H9 (cell line): ENCODE data around the gene HLTF. TPM values are rescaled to one million over a fixed set of nuclear protein-coding genes. Genes with fewer than 3 reads are reported as not detected.

Experiments
- DNase-seq: peaks from one replicate; pipeline ENCODE4 v3.0.0-alpha.2; 2017
- H2AFZ ChIP-seq: one replicate; pipeline ENCODE4 v1.6.1; 2013; ENCODE audit warnings: mild to moderate bottlenecking, low read length, control low read depth, moderate library complexity
- H2AK5ac ChIP-seq: 2 replicates; pipeline ENCODE4 v1.6.1; 2013; ENCODE audit warnings: low read length, control low read depth, mixed read lengths; ENCODE audit not compliant: insufficient read length
- H2BK120ac ChIP-seq: one replicate; pipeline ENCODE4 v1.6.1; 2013; ENCODE audit warnings: low read depth, mild to moderate bottlenecking, low read length, control low read depth, inconsistent platforms; ENCODE audit not compliant: poor library complexity, severe bottlenecking
- H2BK12ac ChIP-seq: 2 replicates; pipeline ENCODE4 v1.6.1; 2013; ENCODE audit warnings: low read length, control low read depth, mixed read lengths, low read depth; ENCODE audit not compliant: insufficient read length
- H2BK15ac ChIP-seq: 2 replicates; pipeline ENCODE4 v1.6.1; 2013; ENCODE audit warnings: low read depth, low read length, control low read depth
- H2BK20ac ChIP-seq: one replicate; pipeline ENCODE4 v1.6.1; 2013; ENCODE audit warnings: low read depth, mild to moderate bottlenecking, low read length, control low read depth, inconsistent platforms; ENCODE audit not compliant: poor library complexity, severe bottlenecking
- H2BK5ac ChIP-seq: 2 replicates; pipeline ENCODE4 v1.6.1; 2013; ENCODE audit warnings: low read length, control low read depth, mixed read lengths; ENCODE audit not compliant: insufficient read length
- H3K14ac ChIP-seq: 2 replicates; pipeline ENCODE4 v1.6.1; 2013; ENCODE audit warnings: low read length, control low read depth; ENCODE audit not compliant: insufficient read depth
- H3K18ac ChIP-seq: 2 replicates; pipeline ENCODE4 v1.6.1; 2013; ENCODE audit warnings: low read depth, mild to moderate bottlenecking, mixed read lengths, low read length, control low read depth; ENCODE audit not compliant: insufficient read length
- H3K23ac ChIP-seq: 2 replicates; pipeline ENCODE4 v1.6.1; 2013; ENCODE audit warnings: low read length, control low read depth, mixed read lengths, low read depth; ENCODE audit not compliant: insufficient read length
- H3K23me2 ChIP-seq: 2 replicates; pipeline ENCODE4 v1.6.1; 2013; ENCODE audit warnings: low read depth, mild to moderate bottlenecking, mixed read lengths, low read length, control low read depth; ENCODE audit not compliant: insufficient read length, poor library complexity, severe bottlenecking
- H3K27ac ChIP-seq: 2 replicates; pipeline ENCODE4 v1.5.1; 2013; ENCODE audit warnings: low read length, control low read depth, mixed read lengths, low read depth; ENCODE audit not compliant: insufficient read length
- H3K27me3 ChIP-seq: 2 replicates; pipeline ENCODE4 v1.6.1; 2013; ENCODE audit warnings: low read length, control low read depth, inconsistent platforms; ENCODE audit not compliant: insufficient read depth
- H3K4ac ChIP-seq: 2 replicates; pipeline ENCODE4 v1.6.1; 2013; ENCODE audit warnings: low read depth, mild to moderate bottlenecking, control low read depth, inconsistent platforms, low read length, moderate library complexity
- H3K4me1 ChIP-seq: 2 replicates; pipeline ENCODE4 v1.6.1; 2013; ENCODE audit warnings: low read length, control low read depth, inconsistent platforms; ENCODE audit not compliant: insufficient read depth
- H3K4me2 ChIP-seq: 2 replicates; pipeline ENCODE4 v1.6.1; 2013; ENCODE audit warnings: low read length, control low read depth, mixed read lengths; ENCODE audit not compliant: insufficient read length, insufficient read depth
- H3K56ac ChIP-seq: 2 replicates; pipeline ENCODE4 v1.6.1; 2013; ENCODE audit warnings: low read depth, mild to moderate bottlenecking, mixed read lengths, low read length, control low read depth; ENCODE audit not compliant: insufficient read length
- H3K79me1 ChIP-seq: 2 replicates; pipeline ENCODE4 v1.6.1; 2013; ENCODE audit warnings: low read depth, mild to moderate bottlenecking, moderate library complexity, low read length, control low read depth, inconsistent platforms; ENCODE audit not compliant: insufficient read depth, poor library complexity, severe bottlenecking
- H3K79me2 ChIP-seq: 2 replicates; pipeline ENCODE4 v1.6.1; 2013; ENCODE audit warnings: low read length, control low read depth, inconsistent platforms; ENCODE audit not compliant: insufficient read depth
- H3K9ac ChIP-seq: 2 replicates; pipeline ENCODE4 v1.6.1; 2013; ENCODE audit warnings: low read length, control low read depth, mixed read lengths; ENCODE audit not compliant: insufficient read length; ENCODE audit errors: extremely low read depth
- H3K9me3 ChIP-seq: one replicate; pipeline ENCODE4 v1.6.1; 2013; ENCODE audit warnings: low read depth, low read length, inconsistent platforms; ENCODE audit not compliant: control insufficient read depth
- H3T11ph ChIP-seq: one replicate; pipeline ENCODE4 v1.6.1; 2013; ENCODE audit warnings: mild to moderate bottlenecking, low read length, control low read depth, inconsistent platforms
- H4K20me1 ChIP-seq: one replicate; pipeline ENCODE4 v1.6.1; 2013; ENCODE audit not compliant: control insufficient read depth, insufficient read length, insufficient read depth
- H4K5ac ChIP-seq: 2 replicates; pipeline ENCODE4 v1.6.1; 2013; ENCODE audit warnings: low read depth, mild to moderate bottlenecking, mixed read lengths, low read length, control low read depth; ENCODE audit not compliant: insufficient read length
- H4K8ac ChIP-seq: replicated peaks from 2 replicates; pipeline ENCODE4 v1.6.1; 2013; ENCODE audit warnings: low read length, control low read depth, mixed read lengths, low read depth; ENCODE audit not compliant: insufficient read length
- H4K91ac ChIP-seq: 2 replicates; pipeline ENCODE4 v1.6.1; 2013; ENCODE audit warnings: low read depth, mild to moderate bottlenecking, moderate library complexity, mixed read lengths, low read length, control low read depth; ENCODE audit not compliant: insufficient read length
- H3K27ac Mint-ChIP-seq, 3 experiments: 2 replicates in 2 of 3; 3 replicates in 1 of 3; pipeline ENCODE4 v1.8.0; 2020 to 2021; ENCODE audit warnings: mixed read lengths in 3 of 3, mild to moderate bottlenecking in 1 of 3, moderate library complexity in 1 of 3
- H3K27me3 Mint-ChIP-seq: 2 replicates; pipeline ENCODE4 v1.8.0; 2021; ENCODE audit warnings: low read depth, mild to moderate bottlenecking, moderate library complexity, mixed read lengths
- H3K36me3 Mint-ChIP-seq, 3 experiments: 2 replicates in 2 of 3; 3 replicates in 1 of 3; pipeline ENCODE4 v1.8.0; 2020 to 2021; ENCODE audit warnings: low read depth in 3 of 3, mixed read lengths in 3 of 3; ENCODE audit not compliant: insufficient read depth in 1 of 3
- H3K4me1 Mint-ChIP-seq, 2 experiments: 2 replicates each; pipeline ENCODE4 v1.8.0; 2020; ENCODE audit warnings: mixed read lengths in 2 of 2
- H3K4me3 Mint-ChIP-seq, 2 experiments: 2 replicates in 1 of 2; 3 replicates in 1 of 2; pipeline ENCODE4 v1.8.0; 2020 to 2021; ENCODE audit warnings: mild to moderate bottlenecking in 2 of 2, mixed read lengths in 2 of 2, moderate library complexity in 1 of 2
- H3K9me3 Mint-ChIP-seq, 2 experiments: 2 replicates in 1 of 2; 3 replicates in 1 of 2; pipeline ENCODE4 v1.8.0; 2020; ENCODE audit warnings: mild to moderate bottlenecking in 2 of 2, mixed read lengths in 2 of 2, moderate library complexity in 1 of 2
- CTCF ChIP-seq: fragments of 200-600 bp; sonication (generic); conservative IDR thresholded peaks from 3 replicates; pipeline ENCODE4 v1.8.0; 2021; ENCODE audit warnings: antibody characterized with exemption, mild to moderate bottlenecking
- WGBS: extraction: QIAGEN DNeasy Blood & Tissue Kit; methylation state at CpG from one replicate; pipeline ENCODE4 v1.1.7; 2013; ENCODE audit warnings: missing lambda C conversion rate, low lambda C conversion rate, mixed read lengths; ENCODE audit not compliant: insufficient read length; ENCODE audit errors: extremely low coverage; 5-methylcytosine and 5-hydroxymethylcytosine counted together
- total RNA-seq: library from RNA; stranded (reverse); gene quantifications from 2 replicates; pipeline ENCODE4 v1.2.1, GENCODE V29; 2021

HLTF gene
- total RNA-seq, 1 experiment from 2014 or later: 41.5 TPM

- no peak overlapping the region for H3K4me2 ChIP-seq
- H3K36me3 Mint-ChIP-seq: peaks cover 8 to 12% (median 8%) of the 10 kb centered on the region in 3 experiments
- H2BK12ac ChIP-seq: no peak overlapping the region
- no CpG with 5 or more reads among the region's 4 CpGs for WGBS
- H2BK15ac ChIP-seq: no peak overlapping the region
- H3K9me3 Mint-ChIP-seq: peaks cover 10 to 11% of the 10 kb centered on the region in 2 experiments
- no peaks in the 10 kb centered on the region for H3K27me3 ChIP-seq
- no peak overlapping the region for H3K18ac ChIP-seq
- no peaks in the 10 kb centered on the region for H3K4me1 ChIP-seq
- no peak overlapping the region for H3K14ac ChIP-seq
- H4K91ac ChIP-seq: no peak overlapping the region
- no peak overlapping the region for H3K23ac ChIP-seq
- H3T11ph ChIP-seq: no peak overlapping the region
- no peak overlapping the region for H2BK20ac ChIP-seq
- no peaks in the 10 kb centered on the region for H3K79me1 ChIP-seq
- no peak overlapping the region for H2BK120ac ChIP-seq
- no peaks in the 10 kb centered on the region for H3K4me1 Mint-ChIP-seq
- H4K20me1 ChIP-seq: no peaks in the 10 kb centered on the region
- H2AFZ ChIP-seq: no peak overlapping the region
- H3K4me3 Mint-ChIP-seq: no peak overlapping the region
- no peak for DNase-seq
- TF ChIP-seq CTCF: no peak
- no peak overlapping the region for H3K9ac ChIP-seq
- H3K27me3 Mint-ChIP-seq: no peaks in the 10 kb centered on the region; the same call in 1 of the 2 replicates
- no peak overlapping the region for H3K56ac ChIP-seq
- no peak overlapping the region for H4K8ac ChIP-seq
- H3K79me2 ChIP-seq: no peaks in the 10 kb centered on the region
- H3K9me3 ChIP-seq: no peaks in the 10 kb centered on the region
- H2BK5ac ChIP-seq: no peak overlapping the region
- H3K27ac ChIP-seq: no peak overlapping the region
- H3K4ac ChIP-seq: no peak overlapping the region
- no peak overlapping the region for H2AK5ac ChIP-seq
- H3K23me2 ChIP-seq: no peaks in the 10 kb centered on the region
- no peak overlapping the region for H3K27ac Mint-ChIP-seq
- H4K5ac ChIP-seq: no peak overlapping the region
These were observed 9.2 kb upstream of the HLTF start for GRCh38 chr3:149095487-149095886.
